Stimulated activated naive B cell treated with anti-CD40 and anti-IgM and Interleukin-4, amounts not matched to agents 10 μg/mL and 1 μg/mL and 100 μg/mL, for 72 hours (primary cell): Measurements from ENCODE around the gene MPC2.
"Not testable (repeated sequence)": the region's sequence is repeated elsewhere in the genome, so short reads cannot be mapped to it uniquely, and the experiment has no call there.

Experiments
- ATAC-seq, 2 donors: fragments of 150-1000 bp; cut with Tn5 transposase; replicated peaks; 2 replicates each; pipeline ENCODE4 v1.10.0; 2021; ENCODE audit warnings: moderate library complexity in 1 of 2
- DNase-seq: peaks from one replicate; pipeline ENCODE4 v3.0.0; 2021
- H3K27ac Mint-ChIP-seq: one replicate; pipeline ENCODE4 v1.8.0; 2022; ENCODE audit warnings: mild to moderate bottlenecking, mixed read lengths
- H3K27me3 Mint-ChIP-seq, 2 donors: one replicate each; pipeline ENCODE4 v1.8.0; 2022; ENCODE audit warnings: mixed read lengths in 2 of 2
- H3K36me3 Mint-ChIP-seq, 2 donors: one replicate each; pipeline ENCODE4 v1.8.0; 2022; ENCODE audit warnings: mixed read lengths in 2 of 2, mild to moderate bottlenecking in 1 of 2
- H3K4me1 Mint-ChIP-seq, 2 donors: one replicate each; pipeline ENCODE4 v1.8.0; 2022; ENCODE audit warnings: mixed read lengths in 2 of 2, mild to moderate bottlenecking in 1 of 2
- H3K4me3 Mint-ChIP-seq, 2 donors: one replicate each; pipeline ENCODE4 v1.8.0; 2022; ENCODE audit warnings: mild to moderate bottlenecking in 2 of 2, mixed read lengths in 2 of 2, moderate library complexity in 1 of 2
- H3K9me3 Mint-ChIP-seq, 2 donors: one replicate each; pipeline ENCODE4 v1.8.0; 2022; ENCODE audit warnings: mixed read lengths in 2 of 2, mild to moderate bottlenecking in 1 of 2

Gene MPC2

GRCh38 chr1:167905671-167906070 is 31.2 kb downstream of the MPC2 start:
- no peak overlapping the region for H3K27ac Mint-ChIP-seq
- no peak for DNase-seq
- H3K36me3 Mint-ChIP-seq, result peaks cover 6 to 9% of the 10 kb centered on the region in 2 donors
- ATAC-seq, result no peak
- peaks cover 5 to 7% of the 10 kb centered on the region in 2 donors for H3K9me3 Mint-ChIP-seq
- H3K4me3 Mint-ChIP-seq, result no peak overlapping the region
- H3K27me3 Mint-ChIP-seq, result no peaks in the 10 kb centered on the region
- peaks cover 0 to 1% of the 10 kb centered on the region in 2 donors for H3K4me1 Mint-ChIP-seq

- DNase-seq (no peak), ATAC-seq (no peak)
- Mint-ChIP-seq H3K4me1 (peaks cover 0 to 1% of the 10 kb centered on the region in 2 donors), H3K9me3 (peaks cover 2 to 3% of the 10 kb centered on the region in 2 donors), H3K27me3 (no peaks in the 10 kb centered on the region), H3K36me3 (peaks cover 3 to 5% of the 10 kb centered on the region in 2 donors), H3K27ac (no peak overlapping the region), H3K4me3 (no peak overlapping the region)
Observed at GRCh38 chr1:167905182-167905581, 31.7 kb downstream of the MPC2 start.

GRCh38 chr1:167904652-167905130 is 32.2 kb downstream of the MPC2 start:
- no peak overlapping the region for H3K27ac Mint-ChIP-seq

GRCh38 chr1:167900907-167901306 is 36.0 kb downstream of the MPC2 start:
- no peaks in the 10 kb centered on the region for H3K27me3 Mint-ChIP-seq
- no peak overlapping the region for H3K27ac Mint-ChIP-seq
- DNase-seq, result no peak
- no peak overlapping the region for H3K4me3 Mint-ChIP-seq
- peaks cover 10% of the 10 kb centered on the region in 2 donors for H3K4me1 Mint-ChIP-seq
- H3K9me3 Mint-ChIP-seq, result no peaks in the 10 kb centered on the region
- H3K36me3 Mint-ChIP-seq, result no peaks in the 10 kb centered on the region
- ATAC-seq, result no peak

More at GRCh38 chr1:167904652-167905130, 32.2 kb downstream of the MPC2 start:
- peaks cover 0 to 2% of the 10 kb centered on the region in 2 donors for H3K9me3 Mint-ChIP-seq
- peaks cover 0 to 1% of the 10 kb centered on the region in 2 donors for H3K4me1 Mint-ChIP-seq
- H3K4me3 Mint-ChIP-seq, result no peak overlapping the region
- no peak for DNase-seq
- no peaks in the 10 kb centered on the region for H3K27me3 Mint-ChIP-seq
- no peak for ATAC-seq
- H3K36me3 Mint-ChIP-seq, result peaks cover 0 to 2% of the 10 kb centered on the region in 2 donors

GRCh38 chr1:167899253-167899681 is 37.6 kb downstream of the MPC2 start:
- ATAC-seq, result peak; percentile 96 to 97
- Mint-ChIP-seq H3K4me1 (peaks cover 10% of the 10 kb centered on the region in 2 donors), H3K27ac (peak overlapping the region; percentile 91), H3K4me3 (no peak overlapping the region), H3K36me3 (no peaks in the 10 kb centered on the region), H3K27me3 (no peaks in the 10 kb centered on the region), H3K9me3 (no peaks in the 10 kb centered on the region)
- DNase-seq, result peak; percentile 30

- Mint-ChIP-seq H3K36me3 (no peaks in the 10 kb centered on the region), H3K27me3 (no peaks in the 10 kb centered on the region), H3K4me3 (no peak overlapping the region), H3K4me1 (peaks cover 10 to 13% of the 10 kb centered on the region in 2 donors), H3K9me3 (no peaks in the 10 kb centered on the region), H3K27ac (peak overlapping the region; percentile 91)
- no peak for DNase-seq
- peak; percentile 32 to 35 for ATAC-seq
Observed at GRCh38 chr1:167898578-167899222, 38.2 kb downstream of the MPC2 start.

GRCh38 chr1:167893798-167894197 is 43.1 kb downstream of the MPC2 start:
- no peaks in the 10 kb centered on the region for H3K9me3 Mint-ChIP-seq
- no peak for ATAC-seq
- no peak for DNase-seq
- no peak overlapping the region for H3K4me3 Mint-ChIP-seq
- H3K27me3 Mint-ChIP-seq, result no peaks in the 10 kb centered on the region
- no peak overlapping the region for H3K27ac Mint-ChIP-seq
- no peaks in the 10 kb centered on the region for H3K36me3 Mint-ChIP-seq
- H3K4me1 Mint-ChIP-seq, result peaks cover 12 to 13% of the 10 kb centered on the region in 2 donors

- ATAC-seq (no peak), DNase-seq (no peak)
- no peaks in the 10 kb centered on the region for H3K36me3 Mint-ChIP-seq
- H3K4me1 Mint-ChIP-seq, result peaks cover 9 to 10% of the 10 kb centered on the region in 2 donors
- peaks cover 0 to 3% of the 10 kb centered on the region in 2 donors for H3K9me3 Mint-ChIP-seq
- no peak overlapping the region for H3K4me3 Mint-ChIP-seq
- no peaks in the 10 kb centered on the region for H3K27me3 Mint-ChIP-seq
- no peak overlapping the region for H3K27ac Mint-ChIP-seq
Observed at GRCh38 chr1:167890400-167890799, 46.5 kb downstream of the MPC2 start.

- not testable (repeated sequence) for H3K36me3 Mint-ChIP-seq, H3K27ac Mint-ChIP-seq, ATAC-seq, H3K27me3 Mint-ChIP-seq, H3K9me3 Mint-ChIP-seq, H3K4me3 Mint-ChIP-seq, H3K4me1 Mint-ChIP-seq, DNase-seq
Observed at GRCh38 chr1:167887187-167887586, 49.7 kb downstream of the MPC2 start.

- H3K27ac Mint-ChIP-seq, result no peak overlapping the region
- H3K27me3 Mint-ChIP-seq, result peaks cover 0 to 4% of the 10 kb centered on the region in 2 donors
- no peak overlapping the region for H3K4me3 Mint-ChIP-seq
- ATAC-seq, result no peak
- no peaks in the 10 kb centered on the region for H3K4me1 Mint-ChIP-seq
- H3K9me3 Mint-ChIP-seq, result peaks cover 0 to 2% of the 10 kb centered on the region in 2 donors
- DNase-seq, result no peak
- no peaks in the 10 kb centered on the region for H3K36me3 Mint-ChIP-seq
Observed at GRCh38 chr1:167882376-167882775, 54.5 kb downstream of the MPC2 start.

- H3K4me1 Mint-ChIP-seq, result no peaks in the 10 kb centered on the region
- H3K27me3 Mint-ChIP-seq, result peaks cover 0 to 4% of the 10 kb centered on the region in 2 donors
- H3K9me3 Mint-ChIP-seq, result peaks cover 0 to 2% of the 10 kb centered on the region in 2 donors
- H3K4me3 Mint-ChIP-seq, result no peak overlapping the region
- ATAC-seq, result no peak
- no peaks in the 10 kb centered on the region for H3K36me3 Mint-ChIP-seq
- no peak for DNase-seq
- no peak overlapping the region for H3K27ac Mint-ChIP-seq
Observed at GRCh38 chr1:167881786-167882185, 55.1 kb downstream of the MPC2 start.

GRCh38 chr1:167881069-167881468 is 55.8 kb downstream of the MPC2 start:
- Mint-ChIP-seq H3K4me1 (no peaks in the 10 kb centered on the region), H3K4me3 (no peak overlapping the region), H3K27ac (no peak overlapping the region), H3K36me3 (no peaks in the 10 kb centered on the region), H3K27me3 (peaks cover 0 to 4% of the 10 kb centered on the region in 2 donors), H3K9me3 (no peaks in the 10 kb centered on the region)
- ATAC-seq (no peak), DNase-seq (no peak)

- H3K4me1 Mint-ChIP-seq, result no peaks in the 10 kb centered on the region
- H3K4me3 Mint-ChIP-seq, result no peak overlapping the region
- ATAC-seq (no peak), DNase-seq (no peak)
- H3K36me3 Mint-ChIP-seq, result no peaks in the 10 kb centered on the region
- peaks cover 0 to 4% of the 10 kb centered on the region in 2 donors for H3K27me3 Mint-ChIP-seq
- no peak overlapping the region for H3K27ac Mint-ChIP-seq
- no peaks in the 10 kb centered on the region for H3K9me3 Mint-ChIP-seq
Observed at GRCh38 chr1:167880580-167881021, 56.3 kb downstream of the MPC2 start.

- Mint-ChIP-seq H3K27ac (no peak overlapping the region), H3K36me3 (no peaks in the 10 kb centered on the region), H3K27me3 (peaks cover 0 to 4% of the 10 kb centered on the region in 2 donors), H3K4me3 (no peak overlapping the region), H3K4me1 (no peaks in the 10 kb centered on the region), H3K9me3 (no peaks in the 10 kb centered on the region)
- DNase-seq (no peak), ATAC-seq (no peak)
Observed at GRCh38 chr1:167879508-167879907, 57.4 kb downstream of the MPC2 start.
